T-helper 1 cell treated with Interleukin-12 subunit alpha and Interleukin-12 subunit beta and Interleukin-4 antibody, amounts not matched to agents 30 ng/mL and 1 ng/mL, for 36 hours (primary cell): ENCODE data around the gene C11orf16. TPM values are rescaled to one million over a fixed set of nuclear protein-coding genes. Genes with fewer than 3 reads are reported as not detected.
"Not testable (repeated sequence)": the region's sequence is repeated elsewhere in the genome, so short reads cannot be mapped to it uniquely, and the experiment has no call there.

Source experiments
- intact Hi-C: fragments of 100-400 bp; cut with micrococcal nuclease; formaldehyde crosslinking; loops from one replicate; pipeline ENCODE4 v1.15.1; 2024
- total RNA-seq: library from RNA; stranded (reverse); gene quantifications from 2 replicates; pipeline ENCODE4 v1.2.3, GENCODE V29; 2022

Gene C11orf16
- total RNA-seq, 1 donor from 2014 or later, result not detected

DNA sequence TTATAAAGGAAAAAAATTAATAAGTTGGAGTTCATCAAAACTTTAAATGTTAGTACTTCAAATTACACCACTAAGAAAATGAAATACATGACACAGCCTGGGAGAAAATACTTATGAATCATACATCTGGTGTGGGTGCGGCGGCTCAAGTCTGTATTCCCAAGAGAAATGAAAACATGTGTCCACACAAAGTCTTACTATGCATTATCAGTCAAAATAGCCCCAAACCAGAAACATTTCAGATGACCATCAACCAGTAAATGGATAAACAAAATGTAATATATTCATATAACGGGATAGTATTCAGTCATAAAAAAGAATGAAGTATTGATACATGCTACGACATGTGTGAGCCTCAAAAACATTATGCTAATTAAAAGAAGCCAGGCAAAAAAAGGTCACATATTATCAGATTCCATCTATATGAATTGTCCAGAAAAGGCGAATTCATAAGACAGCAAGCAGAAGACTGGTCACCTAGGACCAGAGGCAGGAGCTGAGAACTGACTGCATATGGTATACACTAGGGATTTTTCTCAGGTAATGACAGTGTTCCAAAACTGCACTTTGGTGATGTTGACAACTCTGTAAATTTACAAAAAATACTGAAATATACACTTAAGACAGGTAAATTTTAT, 27.1 kb downstream of the C11orf16 start:
- intact Hi-C loops, result no loop called here

DNA sequence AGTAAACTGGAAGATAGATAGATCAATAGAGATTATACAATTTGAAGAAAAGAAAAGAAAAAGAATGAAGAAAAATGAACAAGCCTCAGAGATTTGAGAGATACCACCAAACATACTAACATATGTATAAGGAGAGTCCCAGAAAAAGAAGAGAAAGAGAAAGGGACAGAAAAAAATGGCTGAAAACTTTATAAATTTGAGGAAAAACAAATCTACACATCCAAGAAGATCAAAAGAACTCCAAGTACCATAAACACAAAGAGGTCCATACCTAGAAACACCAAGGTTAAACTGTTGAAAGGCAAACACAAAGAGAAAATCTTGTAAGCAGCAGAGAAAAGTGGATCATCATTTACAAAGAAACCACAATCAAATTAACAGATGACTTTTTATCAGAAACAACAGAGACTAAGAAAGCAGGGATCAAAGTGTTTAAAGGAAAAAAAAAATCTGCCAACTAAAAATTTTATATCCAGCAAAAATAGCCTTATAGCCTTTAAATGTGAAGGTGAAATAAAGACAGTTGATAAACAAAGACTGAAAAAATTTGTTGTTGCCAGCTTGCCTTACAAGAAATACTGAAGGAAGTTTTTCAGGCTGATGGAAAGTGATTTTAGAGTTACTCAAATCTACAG, 33.5 kb downstream of the C11orf16 start:
- intact Hi-C loops, result no loop called here

DNA sequence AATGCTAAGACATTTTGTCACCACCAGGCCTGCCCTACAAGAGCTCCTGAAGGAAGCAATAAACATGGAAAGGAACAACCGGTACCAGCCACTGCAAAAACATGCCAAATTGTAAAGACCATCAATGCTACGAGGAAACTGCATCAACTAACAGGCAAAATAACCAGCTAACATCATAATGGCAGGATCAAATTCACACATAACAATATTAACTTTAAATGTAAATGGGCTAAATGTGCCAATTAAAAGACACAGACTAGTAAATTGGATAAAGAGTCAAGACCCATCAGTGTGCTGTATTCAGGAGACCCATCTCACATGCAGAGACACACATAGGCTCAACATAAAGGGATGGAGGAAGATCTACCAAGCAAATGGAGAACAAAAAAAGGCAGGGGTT, 41.6 kb downstream of the C11orf16 start:
- intact Hi-C loops, result not testable (repeated sequence)

DNA sequence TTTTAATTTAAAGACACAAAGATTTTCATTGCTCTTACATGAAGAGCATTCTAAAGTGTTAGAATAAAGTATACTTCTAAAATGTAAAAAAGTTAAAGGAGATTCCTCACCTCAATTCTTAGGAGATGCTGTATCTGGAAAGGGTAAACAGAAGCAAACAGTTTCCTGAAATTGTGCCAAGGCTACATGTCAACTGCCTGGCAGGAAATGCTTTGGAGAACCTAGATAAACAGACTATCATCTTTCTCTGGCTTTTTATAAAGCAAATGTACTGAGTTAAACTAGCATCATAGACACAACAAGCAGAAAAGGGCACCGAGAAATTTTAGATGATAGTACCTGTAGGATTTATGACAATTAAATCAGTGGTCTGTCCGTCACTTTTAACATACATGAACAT, 46.4 kb downstream of the C11orf16 start:
- intact Hi-C loops, result no loop called here

DNA sequence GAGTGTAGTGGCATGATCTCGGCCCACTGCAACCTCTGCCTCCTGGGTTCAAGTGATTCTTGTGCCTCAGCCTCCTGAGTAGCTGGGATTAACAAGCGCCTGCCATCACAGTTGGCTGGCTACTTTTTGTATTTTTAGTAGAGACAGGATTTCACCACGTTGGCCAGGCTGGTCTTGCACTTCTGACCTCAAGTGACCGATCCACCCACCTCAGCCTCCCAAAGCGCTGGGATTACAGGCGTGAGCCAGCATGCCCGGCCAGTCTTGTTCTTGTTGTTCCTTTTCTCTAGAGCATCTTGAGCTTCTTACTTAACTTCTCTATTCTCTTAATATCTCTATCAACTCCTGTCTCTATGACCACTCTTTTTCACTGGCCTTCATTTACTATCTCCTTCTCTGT, 51.2 kb downstream of the C11orf16 start:
- intact Hi-C loops, result not testable (repeated sequence)

DNA sequence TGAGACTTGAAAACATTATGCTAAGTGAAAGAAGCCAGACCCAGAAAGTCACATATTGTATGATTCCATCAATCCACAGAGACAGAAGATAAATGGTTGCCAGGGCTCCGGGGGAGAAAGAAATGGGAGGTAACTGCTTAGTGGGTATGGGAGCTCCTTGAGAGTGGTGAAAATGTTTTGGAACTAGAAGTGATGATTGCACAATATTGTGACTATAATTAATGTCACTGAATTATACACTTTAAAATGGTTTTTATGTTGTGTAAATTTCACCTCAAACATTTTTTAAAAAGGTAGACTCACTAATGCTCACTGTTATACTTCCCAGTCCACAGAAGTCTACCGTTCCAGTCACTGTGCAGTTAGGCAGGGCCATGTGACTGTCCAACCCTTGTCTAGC, 54.0 kb downstream of the C11orf16 start:
- intact Hi-C loops, result no loop called here

DNA sequence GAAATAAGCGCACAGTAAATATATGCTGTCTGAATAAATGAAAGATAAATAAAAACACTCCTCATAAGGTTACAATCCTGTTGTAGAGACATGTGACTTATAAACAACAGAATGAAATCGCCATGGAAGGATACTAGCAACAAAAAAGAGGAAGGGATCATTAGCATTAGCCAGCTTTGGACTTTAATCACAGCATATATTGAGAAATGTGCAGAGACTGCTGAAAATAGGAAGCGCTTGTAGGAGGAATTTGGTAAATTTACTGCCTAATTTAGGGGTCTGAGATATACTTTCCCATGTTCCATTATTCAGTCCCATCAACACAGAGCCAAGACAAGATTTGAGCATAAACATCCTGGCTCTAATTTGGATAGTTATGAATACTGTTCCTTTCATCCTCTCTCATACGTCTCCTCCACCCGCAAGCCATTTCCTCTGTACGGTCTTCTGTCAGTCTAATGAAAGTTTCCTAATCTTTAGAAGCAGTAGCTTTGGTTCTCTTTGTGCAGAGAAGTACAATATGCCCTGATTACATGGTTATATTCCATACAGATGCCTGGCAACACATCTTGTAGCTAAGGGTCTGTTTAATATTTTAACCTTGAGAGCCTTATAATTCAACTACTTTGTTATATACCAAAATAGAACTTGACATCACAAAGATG, 58.9 kb downstream of the C11orf16 start:
- intact Hi-C loops, result loop anchor here (5.0 kb wide), 2 partner anchors 38 to 83 kb away; partner anchors contain the start of gene AKIP1

DNA sequence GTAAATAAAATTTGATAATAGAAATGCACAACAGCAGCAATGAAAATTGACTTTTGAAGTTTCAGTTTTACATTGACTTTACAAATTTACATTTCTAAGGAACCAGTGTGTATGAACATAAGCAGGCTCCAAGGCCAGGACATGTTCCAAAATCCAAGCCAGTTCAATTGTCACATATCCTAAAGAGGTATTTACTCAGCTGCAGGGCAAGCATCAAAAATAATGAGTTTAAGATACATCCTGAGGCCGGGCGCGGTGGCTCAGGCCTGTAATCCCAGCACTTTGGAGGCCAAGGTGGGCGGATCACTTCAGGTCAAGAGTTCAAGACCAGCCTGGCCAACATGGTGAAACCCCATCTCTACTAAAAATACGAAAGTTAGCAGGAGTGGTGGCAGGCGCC, 60.8 kb downstream of the C11orf16 start:
- intact Hi-C loops, result loop anchor here (5.0 kb wide), 2 partner anchors 40 to 85 kb away; partner anchors contain the start of gene AKIP1

DNA sequence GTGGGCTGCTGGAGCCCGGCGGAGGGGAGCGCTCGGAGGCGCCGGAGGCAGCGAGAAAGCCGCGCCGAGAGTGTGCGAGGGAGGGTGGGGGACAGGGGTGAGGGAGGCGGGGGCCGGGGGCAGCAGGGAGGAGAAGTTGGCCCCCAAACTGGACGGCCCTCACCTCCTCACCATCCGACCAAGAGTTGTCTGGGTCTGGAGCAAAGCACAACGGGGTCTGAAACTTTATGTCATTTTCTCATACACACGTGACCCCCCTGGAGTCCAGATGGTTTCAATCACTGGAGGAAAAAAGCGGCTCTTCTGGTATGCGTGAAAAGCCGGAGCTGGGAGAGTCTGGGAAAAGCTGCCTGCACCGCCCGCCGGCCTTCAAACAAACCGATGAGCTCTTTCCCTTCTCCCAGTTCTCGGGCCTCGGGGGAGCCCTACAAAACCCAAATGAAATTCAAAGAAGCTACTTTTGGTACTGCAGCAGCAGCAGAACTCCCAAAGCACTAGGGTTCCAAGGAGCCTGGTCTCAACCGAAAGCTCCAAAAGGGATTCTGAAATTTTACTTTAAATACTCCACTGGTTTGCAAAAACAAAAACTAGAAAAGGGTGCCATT, 61.5 kb downstream of the C11orf16 start:
- intact Hi-C loops, result loop anchor here (5.0 kb wide), 2 partner anchors 41 to 86 kb away; partner anchors contain the start of gene AKIP1

DNA sequence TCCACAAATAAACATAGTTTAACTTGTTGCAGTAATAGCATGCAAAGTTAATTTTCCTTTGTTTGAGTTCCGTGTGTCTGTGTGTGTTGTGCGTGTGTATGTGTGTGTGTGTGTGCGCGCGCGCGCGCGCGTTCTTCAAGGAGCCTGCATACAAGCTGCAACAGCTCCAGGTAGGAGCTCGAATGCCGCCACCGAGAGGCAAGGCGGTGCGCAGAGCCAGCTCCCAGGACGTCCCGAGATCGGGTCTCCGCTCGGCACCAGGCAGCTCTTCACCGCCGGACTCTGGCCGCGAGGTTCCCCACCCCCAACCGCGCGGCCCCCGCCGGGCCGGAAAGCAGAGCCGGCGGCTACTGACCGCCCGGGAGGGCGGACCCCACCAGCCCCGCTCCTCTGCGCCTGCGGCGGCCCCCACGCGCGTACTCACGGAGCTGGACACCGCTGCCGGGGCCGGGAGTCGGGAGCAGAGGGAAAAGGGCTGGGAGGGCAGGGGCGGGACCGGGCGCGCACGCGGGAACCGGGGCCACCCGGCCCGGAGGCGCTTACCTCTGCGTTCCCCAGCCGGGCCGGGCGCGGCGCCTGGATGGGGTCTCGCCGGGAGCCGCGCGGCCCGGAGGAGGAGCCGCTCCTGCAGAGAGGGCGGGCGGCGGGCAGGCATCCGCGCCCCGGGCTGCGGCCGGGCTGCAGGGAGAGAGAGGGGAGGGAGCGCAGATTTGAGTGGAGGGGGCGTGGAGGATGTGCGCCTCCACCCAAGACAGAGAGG, 62.2 kb downstream of the C11orf16 start:
- intact Hi-C loops, result loop anchor here (5.0 kb wide), 2 partner anchors 42 to 87 kb away; partner anchors contain the start of gene AKIP1

Other genes starting within 250 kb of the C11orf16 start
- 21.0 and 21.4 TPM in 2 replicates for gene AKIP1, start 21.8 kb downstream of the C11orf16 start, total RNA-seq
- gene ASCL3, start 10.1 kb upstream of the C11orf16 start, total RNA-seq, result not detected in 2 replicates
- gene TMEM9B, start 31.5 kb upstream of the C11orf16 start, total RNA-seq, result 36.7 and 39.4 TPM in 2 replicates
- 4.2 and 4.7 TPM in 2 replicates for gene NRIP3, start 71.1 kb upstream of the C11orf16 start, total RNA-seq
- not detected in 2 replicates for gene SCUBE2, start 158.7 kb upstream of the C11orf16 start, total RNA-seq